Stimulated activated CD4-positive, alpha-beta T cell treated with anti-CD3 and anti-CD28 coated beads, TNF-alpha, amount 100 ng/mL, for 1 hour (primary cell): Measurements from ENCODE around the gene BABAM2.

ENCODE experiments used
- DNase-seq, 3 donors: peaks; one replicate each; pipeline ENCODE4 v3.0.0-alpha.2; 2020; ENCODE audit warnings: low read depth in 3 of 3, low spot score in 1 of 3

The BABAM2 gene

DNA sequence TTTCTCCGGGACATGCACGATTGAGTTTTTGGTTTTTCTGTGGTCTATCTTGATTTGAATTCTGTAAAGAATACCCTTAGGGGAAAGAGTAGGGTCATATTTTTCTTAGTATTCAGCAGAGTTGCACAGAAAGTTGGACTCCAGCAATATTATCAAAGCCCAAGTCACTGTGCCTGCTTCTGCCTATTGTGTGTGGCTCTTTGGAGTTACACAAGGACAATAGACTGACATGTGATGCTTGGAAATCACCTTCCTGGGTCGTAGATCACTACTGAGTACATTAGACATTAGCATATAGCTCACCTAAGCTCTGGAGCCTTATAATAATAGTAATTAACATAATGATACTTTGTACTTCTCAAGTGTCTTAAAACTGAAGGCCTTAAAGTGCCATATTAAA, 263.3 kb downstream of the BABAM2 start:
- DNase-seq: no peak

DNA sequence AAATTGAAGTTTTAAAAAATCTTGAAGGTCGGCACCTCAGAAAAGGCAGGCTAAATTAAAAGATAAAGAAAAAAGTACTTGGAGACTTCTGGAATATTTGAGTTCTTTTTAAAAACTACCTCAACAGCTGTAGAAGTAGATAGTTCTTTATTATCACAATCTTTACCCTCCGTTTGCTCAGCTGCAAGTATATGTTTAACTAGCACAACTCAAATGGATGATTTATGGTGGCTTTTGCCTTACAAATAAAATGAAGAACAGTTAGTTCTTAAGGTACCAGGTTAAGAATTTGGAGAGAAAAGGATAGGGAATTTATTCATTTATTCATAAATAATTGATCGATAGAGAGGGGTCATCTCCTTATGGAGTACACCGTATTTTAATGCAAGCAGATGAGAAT, 264.6 kb downstream of the BABAM2 start:
- DNase-seq: no peak

GRCh38 chr2:28155627-28156026, 265.1 kb downstream of the BABAM2 start:
- DNase-seq: no peak

DNA sequence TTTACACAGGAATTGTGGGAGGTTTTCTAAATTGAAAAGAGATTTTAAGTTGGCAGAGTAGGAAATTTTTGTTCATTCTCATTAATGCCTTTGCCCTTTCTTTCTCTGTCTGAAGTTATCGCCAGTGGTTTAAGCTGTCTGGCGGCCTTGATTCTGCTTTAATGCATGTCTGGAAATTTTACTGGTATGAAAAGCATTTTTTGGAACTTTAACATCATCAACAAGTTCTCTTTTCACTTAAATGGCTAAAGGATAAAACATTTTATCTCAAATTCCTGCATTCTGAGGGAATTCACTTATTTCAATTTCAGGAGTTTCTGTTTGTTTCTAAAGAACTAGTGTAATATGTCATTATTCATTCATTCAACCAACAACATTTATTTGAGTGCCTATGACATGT, 268.3 kb downstream of the BABAM2 start:
- no peak for DNase-seq

DNA sequence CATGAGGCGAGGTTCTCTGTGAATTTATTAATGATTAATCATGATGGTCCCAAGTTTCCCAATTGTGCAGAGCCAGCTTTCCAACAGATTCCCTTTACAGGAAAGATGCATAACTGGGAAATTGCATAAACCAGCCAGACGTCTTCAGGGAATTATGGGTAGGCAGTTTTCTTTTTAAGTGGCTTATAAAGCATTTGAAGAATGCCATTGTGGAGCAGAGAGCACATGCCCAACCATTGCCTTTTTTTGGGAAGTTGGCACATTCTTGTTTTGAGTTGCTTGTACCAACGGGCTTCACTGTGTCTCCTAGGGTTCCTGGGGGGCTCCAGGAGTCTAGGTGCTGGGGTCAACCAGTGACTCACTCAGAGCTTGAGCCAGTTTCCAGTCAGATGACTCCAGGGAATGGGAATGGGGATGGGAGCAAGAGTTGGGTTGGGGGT, 270.5 kb downstream of the BABAM2 start:
- no peak for DNase-seq

- no peak for DNase-seq
Measured at GRCh38 chr2:28161466-28161865, 270.9 kb downstream of the BABAM2 start.

GRCh38 chr2:28162564-28162963, 272.0 kb downstream of the BABAM2 start:
- no peak for DNase-seq

DNA sequence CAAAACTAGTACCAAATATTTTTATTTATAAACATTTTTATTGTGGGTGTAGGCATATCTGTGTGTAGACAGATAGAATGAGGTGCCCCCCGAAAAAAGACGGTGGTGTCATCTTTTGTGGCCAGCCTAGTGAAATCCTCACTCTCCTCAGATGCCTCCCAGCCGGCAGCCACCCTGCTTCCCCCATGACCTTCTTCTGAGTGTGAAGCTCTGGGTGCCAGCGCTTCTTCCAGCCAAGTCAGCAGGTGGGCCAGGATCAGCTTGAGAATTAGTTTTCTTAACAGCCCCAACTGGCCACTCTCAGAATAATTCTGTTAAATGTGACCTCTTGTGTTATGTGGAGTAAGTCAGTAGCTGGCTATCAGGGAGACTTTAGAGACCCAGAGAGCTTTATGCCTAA, 272.5 kb downstream of the BABAM2 start:
- DNase-seq: no peak

DNA sequence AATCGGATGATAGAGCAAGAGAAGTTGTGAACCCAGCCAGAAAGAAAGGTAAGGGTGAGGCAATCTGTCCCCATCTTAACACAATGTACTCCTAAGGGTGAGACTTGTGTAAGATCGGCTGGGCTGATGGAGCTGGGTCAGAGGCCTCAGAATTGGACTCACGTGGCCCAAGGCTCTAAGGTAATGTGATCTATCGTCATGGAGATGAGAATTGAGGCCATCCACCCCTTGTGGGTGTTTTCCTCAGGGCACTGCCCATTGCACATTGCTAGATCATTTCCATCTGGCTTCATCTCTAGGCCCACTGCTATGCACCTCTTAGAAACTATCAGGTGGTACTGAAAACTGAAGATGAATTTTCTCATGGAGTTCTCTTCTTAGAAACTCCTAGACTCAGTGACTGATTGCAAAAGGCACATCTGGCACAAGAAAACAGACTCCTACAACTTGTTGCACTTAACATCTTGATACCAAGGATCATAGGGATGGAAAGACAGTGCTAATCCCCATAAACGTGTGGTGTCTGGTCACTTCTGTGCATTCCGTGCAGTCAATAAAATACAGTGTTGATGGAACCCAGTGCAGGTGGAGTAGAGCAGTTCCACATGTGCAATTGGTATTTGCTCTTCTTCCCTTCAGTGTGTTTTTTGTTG, 273.2 kb downstream of the BABAM2 start:
- DNase-seq: no peak

DNA sequence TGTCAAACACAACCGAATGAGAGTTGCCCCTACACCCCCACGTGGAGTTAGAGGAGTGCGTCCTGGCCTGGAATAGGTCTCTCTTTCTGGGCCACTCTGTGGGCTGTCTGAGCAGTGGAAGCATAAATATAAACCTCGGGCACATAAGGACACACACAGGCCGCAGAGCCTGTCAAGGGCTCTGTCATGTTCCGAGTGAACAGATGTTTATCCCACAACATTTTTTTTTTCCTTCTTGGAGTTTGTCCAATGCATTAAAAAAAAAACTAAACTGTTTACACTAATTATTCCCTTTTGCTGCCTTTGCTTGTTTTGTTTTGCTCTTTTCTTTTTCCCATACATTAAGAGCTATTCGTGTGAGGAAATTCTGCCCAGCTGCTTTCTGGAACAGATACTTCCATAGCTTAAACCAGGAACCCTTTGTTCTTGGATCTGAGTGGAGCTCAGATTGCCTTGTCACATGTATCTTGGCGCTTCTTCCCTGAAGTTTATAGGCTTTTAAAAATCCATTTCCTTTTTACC, 273.8 kb downstream of the BABAM2 start:
- DNase-seq: no peak

- DNase-seq: no peak
Measured at GRCh38 chr2:28165087-28165635, 274.6 kb downstream of the BABAM2 start.

- DNase-seq: no peak
Measured at GRCh38 chr2:28166956-28167355, 276.4 kb downstream of the BABAM2 start.

GRCh38 chr2:28168376-28168775, 277.8 kb downstream of the BABAM2 start:
- DNase-seq: no peak

DNA sequence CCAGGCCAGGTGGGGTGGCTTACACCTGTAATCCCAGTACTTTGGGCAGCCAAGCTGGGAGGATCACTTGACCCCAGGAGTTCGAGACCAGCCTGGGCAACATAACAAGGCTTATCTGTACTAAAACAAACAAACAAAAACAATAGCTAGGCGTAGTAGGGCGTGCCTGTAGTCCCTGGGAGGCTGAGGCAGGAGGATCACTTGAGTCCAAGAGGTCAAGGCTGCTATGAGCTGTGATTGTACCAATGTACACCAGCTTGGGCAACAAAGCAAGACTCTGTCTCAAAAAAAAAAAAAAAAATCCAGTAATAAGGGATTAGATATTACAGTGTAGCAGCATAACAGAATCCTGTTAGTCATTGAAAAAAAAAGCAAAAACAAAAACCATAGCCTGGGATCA, 279.0 kb downstream of the BABAM2 start:
- no peak for DNase-seq

DNA sequence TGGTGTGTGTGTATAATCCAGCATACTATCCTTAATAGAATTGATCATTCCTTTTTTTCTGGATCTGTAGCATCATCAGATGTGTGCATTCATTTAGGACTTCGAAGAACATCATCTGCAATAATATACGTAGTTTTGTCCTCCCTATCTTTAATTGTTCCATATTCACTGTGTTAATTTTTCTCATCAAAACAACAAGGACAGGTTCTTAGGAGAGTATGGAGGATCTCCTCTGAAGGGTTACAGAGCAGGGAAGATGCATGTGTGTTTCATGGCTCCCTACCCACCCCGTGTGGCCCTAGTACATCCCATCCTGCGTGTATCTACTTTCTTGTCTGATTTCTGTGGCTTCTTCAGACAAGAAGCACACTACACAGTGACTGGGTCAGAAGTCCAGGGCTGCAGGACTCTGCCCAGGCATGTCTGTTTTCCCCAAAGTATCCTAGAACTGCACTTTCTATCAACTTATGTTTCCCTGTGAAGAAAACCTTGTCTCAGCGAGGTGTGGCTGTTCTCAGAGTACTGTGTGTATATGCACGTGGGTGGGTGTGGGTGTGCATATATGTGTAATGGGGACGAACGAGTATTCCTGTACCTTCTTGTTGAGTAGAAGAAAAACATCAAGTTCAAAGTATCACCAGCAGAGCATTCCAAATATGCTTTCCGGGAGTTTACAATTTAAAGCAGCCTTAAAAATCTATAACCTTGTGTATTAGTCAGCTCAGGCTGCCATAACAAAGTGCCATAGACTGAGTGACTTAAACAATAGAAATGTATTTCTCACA, 281.8 kb downstream of the BABAM2 start:
- no peak for DNase-seq

- no peak for DNase-seq
Measured at GRCh38 chr2:28173377-28173776, 282.8 kb downstream of the BABAM2 start.

DNA sequence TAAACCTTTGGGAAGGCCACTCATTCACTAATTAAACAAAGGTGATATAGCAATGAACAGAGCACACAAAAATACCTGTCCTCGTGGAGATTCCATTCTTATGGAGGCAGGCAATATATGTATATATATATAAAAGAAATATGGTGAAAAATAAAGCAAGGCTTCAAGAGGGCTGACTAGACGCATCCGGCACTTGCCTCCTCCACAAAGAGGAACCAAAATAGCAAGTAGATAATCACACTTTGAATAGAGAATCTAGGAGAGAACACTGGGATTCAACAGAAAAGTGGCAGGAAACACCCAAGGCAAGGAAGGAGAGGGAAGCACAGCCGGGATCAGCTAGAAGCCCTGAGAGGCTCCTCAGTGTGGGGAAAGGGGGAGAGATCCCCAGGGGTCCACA, 283.7 kb downstream of the BABAM2 start:
- no peak for DNase-seq

DNA sequence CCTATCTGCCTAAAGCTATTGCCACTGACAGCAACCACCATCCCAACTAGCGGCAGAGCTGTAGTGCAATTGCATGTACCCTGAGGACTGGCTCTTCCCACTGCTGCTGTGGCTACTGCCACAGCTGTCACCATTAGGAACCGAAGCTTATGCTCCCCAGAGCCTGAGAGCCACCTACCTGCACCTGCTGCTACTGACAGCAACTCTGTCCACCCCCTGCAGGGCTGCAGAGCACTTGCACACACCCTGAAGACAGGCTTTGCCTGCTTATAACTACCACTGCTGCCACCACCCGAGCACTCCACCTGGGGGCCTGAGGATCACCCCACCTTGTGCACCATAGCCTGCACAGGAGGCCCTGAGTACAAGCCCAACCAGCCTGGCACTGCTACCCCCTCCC, 284.5 kb downstream of the BABAM2 start:
- DNase-seq: no peak

GRCh38 chr2:28178946-28179345, 288.4 kb downstream of the BABAM2 start:
- no peak for DNase-seq

GRCh38 chr2:28181801-28182200, 291.3 kb downstream of the BABAM2 start:
- DNase-seq: no peak

DNA sequence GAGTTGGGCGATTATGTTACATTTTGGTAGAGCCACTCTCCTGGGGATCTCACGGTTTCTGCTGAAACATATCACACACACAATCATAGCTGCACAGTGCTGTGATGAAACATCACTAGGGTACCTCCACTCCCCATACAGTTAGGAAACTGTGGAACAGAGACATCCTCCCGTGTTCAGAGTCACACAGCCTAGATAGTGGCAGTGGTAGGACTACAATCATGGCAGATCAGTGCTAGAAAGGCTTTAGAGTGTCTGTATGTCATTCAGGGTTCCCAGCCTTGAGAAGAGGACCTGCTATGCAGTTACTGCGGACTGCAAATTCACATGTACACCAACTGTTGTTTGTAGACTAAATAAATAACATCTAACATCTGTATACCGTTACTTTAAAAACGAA, 291.8 kb downstream of the BABAM2 start:
- no peak for DNase-seq

DNA sequence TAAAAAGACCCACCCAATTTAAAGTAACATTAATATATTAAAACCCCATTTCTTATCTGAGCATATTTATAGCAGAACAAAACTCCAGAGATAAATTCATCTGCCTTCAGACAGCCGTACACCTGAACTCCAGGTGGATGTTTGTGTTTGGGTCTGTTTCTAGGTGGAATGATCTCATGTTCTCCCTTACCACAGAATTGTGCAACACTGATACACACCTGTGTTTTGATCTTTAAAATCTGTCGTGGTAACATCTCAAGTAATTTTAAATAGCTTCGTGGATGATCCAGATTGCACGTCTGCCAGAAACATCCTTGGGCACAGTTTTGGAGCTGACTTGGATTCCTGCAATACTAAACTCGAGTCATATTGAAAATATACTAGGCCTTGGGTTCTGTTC, 294.6 kb downstream of the BABAM2 start:
- no peak for DNase-seq
